ENCODE data around the gene BPGM.

Gene BPGM

DNA sequence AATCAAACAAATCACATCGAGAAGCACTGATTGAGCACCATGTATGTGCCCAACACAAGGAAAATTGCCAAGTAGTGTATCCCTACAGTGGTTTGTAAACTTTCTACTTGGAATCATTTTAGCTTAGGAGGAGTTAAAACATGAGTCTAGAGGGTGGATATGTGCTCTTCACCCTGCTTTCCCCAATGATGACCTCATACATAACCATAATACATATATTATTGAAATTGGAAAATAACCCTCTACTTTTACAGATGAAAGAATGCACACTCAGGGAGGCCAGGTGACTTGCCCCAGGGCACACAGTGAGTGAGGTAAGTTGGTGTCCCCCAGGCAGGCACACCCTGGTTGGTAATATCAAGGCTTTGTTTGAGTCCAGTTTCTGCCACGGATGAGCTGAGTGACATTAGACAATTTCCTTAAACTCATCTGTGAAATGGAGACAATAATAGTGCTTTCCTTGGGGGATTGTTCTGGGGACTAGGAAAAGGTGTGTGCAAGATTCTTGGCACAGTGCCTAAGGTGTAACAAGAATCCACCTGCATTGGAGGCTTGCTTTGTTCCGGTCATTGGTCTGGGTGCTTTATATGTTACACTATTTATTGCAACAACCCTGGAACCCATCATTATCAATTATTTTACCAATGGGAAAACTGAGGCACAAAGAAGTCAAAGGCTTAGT lies 50.7 kb downstream of the BPGM start:
- no peak for DNase-seq (ENCODE audit: low read depth in 2 of 2)

DNA sequence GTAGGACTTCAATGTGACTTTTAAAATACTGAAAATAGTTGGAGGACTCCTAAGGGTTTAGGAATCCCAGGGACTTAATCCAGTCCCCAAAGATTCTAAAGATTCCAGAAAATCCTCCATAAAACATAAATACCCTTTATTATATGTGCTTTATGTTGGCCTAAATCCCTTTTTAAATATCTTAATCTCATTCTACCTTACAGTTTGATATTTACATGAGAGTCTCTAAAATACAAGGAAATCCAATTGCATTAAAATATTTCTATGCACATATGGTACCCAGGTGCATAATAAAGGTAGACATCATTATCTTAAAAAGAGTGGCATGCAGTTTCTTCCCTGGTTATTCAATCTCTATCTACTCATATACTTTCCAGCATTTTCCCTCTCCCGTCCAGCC lies 51.8 kb downstream of the BPGM start:
- no peak for DNase-seq (ENCODE audit: low read depth in 2 of 2)

DNA sequence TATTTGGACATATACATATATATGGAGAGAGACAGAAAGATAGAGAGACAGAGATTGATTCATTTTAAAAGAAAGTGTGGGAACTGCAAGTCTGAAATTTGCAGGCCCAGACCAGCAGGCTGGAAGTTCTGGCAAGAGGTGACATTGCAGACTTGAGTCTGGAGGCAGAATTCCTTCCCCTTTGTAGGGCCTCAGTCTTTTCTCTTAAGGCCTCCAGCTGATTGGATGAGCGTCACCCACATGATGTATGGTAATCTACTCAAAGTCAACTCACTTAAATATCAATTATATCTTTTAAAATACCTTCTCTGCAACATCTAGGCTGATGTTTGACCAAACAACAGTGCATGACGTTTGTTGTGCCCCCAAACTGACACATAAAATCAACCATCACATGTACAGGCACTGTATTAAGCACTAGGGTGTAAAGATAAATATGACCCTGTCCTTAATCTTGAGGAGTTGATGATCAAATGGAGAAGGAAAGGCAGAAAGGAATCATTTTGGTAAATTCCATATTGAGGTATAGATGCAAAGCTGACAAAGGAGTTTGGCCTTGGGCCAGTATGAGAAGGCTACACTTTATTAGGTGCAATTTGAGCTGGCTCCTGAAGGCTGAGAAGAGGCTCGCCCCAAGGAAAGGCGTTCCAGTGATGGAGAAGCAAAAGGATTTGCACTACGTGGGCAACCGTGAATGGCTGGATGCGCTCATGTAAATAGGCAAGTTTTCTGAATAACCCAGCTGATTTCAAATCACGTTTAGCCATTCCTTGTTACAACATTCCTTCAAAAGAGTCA lies 52.6 kb downstream of the BPGM start:
- no peak for DNase-seq (ENCODE audit: low read depth in 2 of 2)

DNA sequence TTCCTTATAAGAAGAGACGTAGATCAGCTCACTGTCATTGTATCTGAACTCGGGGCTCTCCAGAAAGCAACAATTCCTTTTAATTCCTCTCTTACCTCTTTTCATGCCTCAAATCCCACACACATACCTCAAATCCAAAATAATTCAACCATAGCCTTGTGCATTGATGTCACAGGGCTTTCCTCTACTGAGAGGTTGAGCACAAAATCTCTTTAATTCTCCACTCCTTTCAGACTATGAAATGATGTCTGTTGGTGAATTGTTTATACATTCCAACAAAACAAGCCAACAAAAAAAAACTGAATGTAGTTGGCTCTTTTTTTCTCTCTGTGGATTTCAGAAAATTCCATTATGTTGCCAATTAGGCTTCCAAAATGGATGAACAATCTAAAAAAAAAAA lies 53.2 kb downstream of the BPGM start:
- DNase-seq (ENCODE audit: low read depth in 2 of 2), result no peak

DNA sequence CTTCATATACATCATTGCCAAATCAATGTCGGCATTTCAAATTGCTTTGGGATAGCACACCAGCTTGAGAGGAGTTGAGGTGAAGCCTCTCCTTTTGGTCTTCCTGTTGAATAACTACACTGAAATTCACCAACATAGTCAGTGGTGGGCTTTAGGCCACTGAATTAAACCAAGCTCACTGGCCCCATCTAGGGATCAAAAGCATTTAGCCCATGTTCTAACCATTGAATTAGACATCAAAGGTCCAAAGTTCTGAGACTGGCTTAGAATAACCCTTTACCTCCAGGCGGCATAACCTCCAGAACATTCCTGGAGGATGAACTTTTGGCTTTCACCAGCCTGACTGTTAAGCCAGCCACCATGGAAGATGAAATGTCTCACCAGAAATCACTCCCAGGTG lies 54.6 kb downstream of the BPGM start:
- DNase-seq (ENCODE audit: low read depth in 2 of 2), result no peak

DNA sequence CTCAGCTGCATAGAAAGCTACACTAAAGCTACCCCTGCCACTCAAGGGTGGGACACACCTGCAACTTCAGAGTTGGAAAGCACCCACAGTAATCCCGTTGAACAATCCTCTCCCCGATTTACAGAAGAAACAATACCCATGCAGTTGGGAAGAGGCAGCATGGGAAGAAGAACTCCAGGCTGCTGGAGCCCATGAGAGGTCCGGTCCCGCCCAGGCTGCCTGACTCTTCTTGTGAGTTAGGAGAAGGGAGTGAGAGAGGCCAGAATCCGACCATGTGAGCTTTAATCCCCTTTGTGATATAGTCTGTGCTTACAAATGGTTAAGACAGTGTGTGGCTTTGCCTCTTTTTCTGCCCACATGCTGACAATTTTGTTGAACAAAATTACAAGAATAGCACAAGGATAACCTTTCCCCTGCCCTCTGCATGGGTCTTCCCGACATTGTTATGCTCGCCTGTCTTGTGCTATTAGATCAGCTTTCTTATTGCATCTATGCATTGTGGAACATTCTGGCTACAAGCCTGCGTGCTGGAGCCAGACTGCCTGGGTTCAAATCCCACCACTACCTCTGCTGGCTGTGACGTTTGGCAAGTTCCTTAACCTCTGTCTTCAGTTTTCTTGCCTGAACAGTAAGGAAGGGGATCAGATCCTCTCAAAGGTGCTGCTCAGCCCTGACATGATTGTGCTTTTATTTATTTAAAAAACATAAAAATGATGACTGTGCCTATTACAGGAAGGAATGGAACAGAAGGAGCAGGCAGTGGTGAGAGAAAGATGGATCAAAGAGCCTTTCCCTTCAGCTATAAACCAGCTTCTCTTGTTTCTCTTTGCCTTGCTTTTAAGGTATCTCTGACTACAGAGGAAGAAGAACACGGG lies 56.0 kb downstream of the BPGM start:
- DNase-seq (ENCODE audit: low read depth in 2 of 2), result no peak

DNA sequence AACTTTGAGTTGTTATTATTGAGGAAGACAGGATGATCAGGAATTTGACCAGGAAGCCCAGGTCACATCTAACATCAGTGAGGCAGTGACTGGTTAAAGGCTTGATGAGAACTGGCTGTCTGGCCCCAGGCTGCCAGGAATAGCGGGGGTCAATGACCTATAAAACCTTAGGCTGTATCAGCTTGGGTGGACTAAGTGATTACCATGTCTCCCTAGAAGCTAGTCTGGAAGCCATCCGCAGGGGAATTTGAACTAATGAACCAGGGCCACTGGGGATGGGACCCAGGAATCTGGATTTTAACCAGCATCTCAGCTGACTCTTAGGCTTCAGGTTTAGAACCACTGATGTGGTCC lies 56.6 kb downstream of the BPGM start:
- no peak for DNase-seq (ENCODE audit: low read depth in 2 of 2)

DNA sequence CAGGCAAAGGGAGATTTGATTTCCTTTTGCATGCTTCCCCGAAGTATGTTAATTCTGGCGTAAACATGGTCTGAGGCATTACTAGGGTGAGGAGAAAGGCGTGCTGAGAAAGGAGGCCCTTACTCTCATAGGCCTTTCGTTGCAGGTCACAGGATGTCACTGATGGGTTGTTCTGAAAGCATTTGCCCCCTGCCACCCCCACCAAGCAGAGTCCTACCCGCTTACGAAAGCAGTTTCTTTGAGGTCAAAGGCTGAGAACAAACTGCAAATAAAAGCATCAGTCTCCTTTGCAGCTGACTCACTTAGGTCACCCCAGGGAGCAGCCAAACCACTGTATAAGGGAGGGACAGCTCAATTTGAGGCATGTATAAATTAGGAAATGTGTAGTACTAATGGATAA lies 57.1 kb downstream of the BPGM start:
- no peak for DNase-seq (ENCODE audit: low read depth in 2 of 2)

DNA sequence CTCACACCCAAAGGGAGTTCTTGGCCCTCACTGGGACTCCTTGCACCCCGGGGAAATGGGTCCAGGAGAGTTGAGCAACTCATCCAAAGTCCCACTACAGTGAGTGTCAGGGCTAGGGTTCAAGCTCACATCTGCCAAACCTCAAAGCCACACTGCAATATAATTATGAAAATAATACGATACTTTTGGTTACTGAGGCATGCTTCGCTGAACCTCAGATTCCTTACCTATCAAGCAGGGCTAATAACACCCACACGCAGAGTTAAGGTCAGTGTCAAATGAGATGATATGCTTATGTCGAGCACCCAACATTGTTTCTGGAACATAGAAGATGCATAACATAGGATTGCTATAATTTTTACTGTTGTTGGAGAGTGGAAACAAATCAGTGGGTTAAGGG lies 58.2 kb downstream of the BPGM start:
- no peak for DNase-seq (ENCODE audit: low read depth in 2 of 2)

DNA sequence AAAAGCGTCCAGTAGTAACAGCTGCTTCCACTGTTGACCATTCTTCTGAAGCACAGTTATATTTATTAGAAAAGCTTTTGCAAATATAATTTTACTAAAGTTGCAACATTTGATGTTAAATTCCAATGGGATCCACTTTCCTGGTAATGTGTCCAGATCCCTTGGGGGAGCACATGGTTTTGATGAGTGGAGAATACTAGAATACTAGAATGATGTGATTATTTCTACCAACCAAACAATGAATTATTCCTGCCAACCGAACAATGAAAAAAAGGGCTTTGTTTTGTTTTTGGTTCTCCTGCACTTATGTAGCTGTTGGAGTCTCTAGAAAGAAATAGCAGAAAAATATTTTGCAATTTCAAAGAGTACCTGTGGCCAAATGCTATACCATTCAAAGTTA lies 59.1 kb downstream of the BPGM start:
- no peak for DNase-seq (ENCODE audit: low read depth in 2 of 2)

DNA sequence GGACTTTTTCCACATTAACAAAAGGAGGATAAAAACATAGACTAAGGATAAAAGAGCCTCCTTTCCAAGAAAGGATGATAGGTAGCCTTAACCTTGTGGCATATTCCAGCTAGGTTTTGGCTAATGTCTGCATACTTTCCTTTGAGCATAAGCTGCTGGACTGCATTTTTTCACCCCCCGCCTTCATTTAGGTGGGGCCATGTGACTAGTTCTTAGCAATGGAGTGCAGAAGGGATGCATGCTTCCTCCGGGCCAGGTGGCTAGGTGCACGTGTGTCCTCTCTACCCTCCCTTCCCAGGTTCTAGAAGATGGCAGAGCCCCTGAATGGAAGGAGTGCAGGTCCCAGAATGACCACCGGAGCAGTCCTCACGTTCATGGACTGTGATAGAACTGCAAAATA lies 59.8 kb downstream of the BPGM start:
- DNase-seq (ENCODE audit: low read depth in 2 of 2), result no peak

DNA sequence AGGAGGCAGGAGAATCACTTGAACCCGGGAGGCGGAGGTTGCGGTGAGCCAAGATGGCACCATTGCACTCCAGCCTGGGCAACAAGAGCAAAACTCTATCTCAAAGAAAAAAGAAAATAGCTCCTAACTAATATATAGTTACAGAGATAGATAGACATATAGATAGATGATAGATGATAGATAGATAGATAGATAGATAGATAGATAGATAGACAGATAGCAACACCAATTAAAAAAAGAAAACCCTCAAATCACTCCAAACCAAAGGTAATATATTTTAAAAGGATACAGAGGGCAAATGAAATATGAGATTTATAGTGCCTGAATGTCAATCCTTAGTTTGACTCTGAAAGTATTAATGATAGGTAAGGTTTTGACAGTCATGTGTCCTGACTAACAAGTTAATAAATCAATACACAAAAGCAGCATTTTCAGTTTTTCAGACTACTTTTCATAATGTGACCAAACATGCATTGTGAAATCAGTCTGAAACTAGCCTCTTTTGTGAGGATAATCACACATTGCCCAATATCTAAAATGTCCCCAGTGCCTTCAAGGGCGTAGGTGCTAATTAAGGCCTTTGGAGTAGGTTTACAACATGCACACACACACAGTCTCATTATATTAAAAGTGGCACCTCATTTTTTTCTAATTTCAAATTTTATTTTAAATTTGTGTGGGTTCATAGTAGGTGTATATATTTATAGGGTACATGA lies 61.2 kb downstream of the BPGM start:
- no peak for DNase-seq (ENCODE audit: low read depth in 2 of 2)

DNA sequence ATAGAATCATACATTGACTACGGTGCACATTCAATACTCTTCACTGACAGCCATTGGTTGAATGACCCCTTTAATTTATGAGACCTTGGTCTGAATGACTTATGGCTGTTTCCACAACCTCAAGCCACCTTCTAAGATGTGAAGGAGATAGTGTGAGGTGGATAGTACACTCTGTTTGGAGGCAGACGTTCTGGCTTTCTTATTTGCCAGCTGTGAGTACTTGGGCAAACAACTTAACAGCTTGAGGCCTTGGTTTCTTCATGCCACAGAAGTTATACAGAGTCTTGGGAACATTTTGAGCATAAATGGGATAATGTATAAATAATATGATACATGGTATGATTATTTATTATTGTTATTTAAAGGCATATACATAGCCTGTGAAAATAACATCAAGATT lies 62.0 kb downstream of the BPGM start:
- DNase-seq (ENCODE audit: low read depth in 2 of 2), result no peak

DNA sequence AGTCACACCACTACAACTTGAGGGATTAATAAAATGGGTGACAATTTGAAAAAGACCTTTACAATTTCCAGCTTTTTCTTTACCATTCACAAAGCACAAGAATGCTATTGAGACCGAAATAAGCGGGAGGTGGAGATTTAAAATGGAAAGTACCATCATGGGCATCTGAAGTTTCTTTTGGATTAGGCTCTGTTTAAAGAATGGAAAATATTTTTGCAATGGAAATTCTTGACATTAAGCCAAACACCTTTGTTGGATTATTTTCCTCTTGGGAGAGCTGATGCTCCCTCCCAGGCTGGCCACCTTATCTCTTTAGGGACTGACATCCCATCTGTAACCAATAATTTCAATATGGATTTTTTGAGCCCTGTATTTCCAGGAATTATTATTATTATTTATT lies 62.5 kb downstream of the BPGM start:
- DNase-seq (ENCODE audit: low read depth in 2 of 2), result no peak

DNA sequence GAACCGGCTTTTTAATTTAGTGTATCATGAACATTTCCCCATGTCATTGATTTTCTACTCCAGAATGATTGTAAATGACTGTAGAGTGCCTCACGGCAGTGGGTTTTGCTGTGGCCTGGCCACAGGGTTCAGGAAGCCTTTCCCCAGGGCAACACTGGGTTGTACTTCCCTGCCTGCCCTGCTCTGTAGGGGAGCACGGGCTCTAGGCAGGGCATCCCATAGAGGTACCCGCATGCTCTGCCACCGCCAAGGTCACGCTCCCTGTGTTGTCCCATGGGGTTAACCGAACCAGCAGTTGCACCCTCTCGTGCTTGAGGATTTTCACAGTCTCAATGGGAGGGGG lies 63.8 kb downstream of the BPGM start:
- no peak for DNase-seq (ENCODE audit: low read depth in 2 of 2)

DNA sequence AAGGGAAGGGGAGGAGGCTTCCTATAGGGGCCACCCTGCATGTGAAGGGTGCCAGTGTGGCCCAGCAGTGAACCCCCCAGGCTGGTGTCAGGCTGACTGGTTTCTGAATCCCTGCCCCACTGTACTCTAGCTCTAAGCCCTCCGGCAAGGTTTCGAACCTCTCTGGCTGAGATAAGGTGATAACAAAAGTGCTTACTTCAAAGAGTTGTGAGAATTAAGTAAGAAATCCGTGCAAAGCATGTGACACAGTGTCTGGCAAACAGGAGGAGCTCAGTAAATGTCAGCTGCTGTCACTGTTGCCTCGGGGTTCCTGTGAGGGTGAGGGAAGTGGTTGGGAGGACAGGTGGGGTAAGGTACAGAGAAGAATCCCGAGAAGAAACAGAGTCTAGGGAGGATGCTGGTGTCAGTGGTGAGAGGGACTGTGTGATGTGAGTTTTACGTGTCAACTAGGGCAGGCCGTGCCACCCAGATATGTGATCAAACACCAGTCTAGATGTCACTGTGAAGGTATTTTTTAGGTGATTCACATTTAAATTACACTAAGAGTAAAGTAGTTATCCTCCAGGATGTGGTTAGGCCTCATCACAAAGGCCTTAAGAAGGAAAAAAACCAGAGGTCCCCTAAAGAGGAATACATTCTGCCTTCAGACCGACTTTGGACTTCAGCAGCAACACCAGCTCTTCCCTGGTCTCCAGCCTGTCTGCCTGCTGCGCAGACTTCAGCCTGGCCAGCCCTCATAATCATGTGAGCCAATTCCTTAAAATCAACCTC lies 64.4 kb downstream of the BPGM start:
- peak in 1 of 2 donors; percentile 20 for DNase-seq (ENCODE audit: low read depth in 2 of 2)

DNA sequence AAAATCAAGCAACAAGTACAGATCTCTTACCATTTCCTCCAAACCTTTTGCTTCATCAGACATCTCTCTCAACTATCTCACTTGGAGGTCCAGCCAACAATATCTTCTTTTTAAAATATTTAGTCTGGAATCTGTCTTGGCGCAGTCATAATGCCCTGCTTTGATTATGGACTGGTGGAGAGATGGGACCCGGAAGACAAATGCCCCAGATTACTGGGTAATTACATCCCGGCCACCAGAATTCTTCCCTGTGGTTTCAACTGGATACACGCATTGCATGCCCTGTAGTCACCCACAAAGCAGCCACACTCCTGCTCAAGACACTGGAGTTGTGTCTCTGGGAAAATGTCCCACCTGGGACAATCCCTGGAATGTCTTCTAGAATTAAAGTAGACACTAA lies 65.5 kb downstream of the BPGM start:
- no peak for DNase-seq (ENCODE audit: low read depth in 2 of 2)

DNA sequence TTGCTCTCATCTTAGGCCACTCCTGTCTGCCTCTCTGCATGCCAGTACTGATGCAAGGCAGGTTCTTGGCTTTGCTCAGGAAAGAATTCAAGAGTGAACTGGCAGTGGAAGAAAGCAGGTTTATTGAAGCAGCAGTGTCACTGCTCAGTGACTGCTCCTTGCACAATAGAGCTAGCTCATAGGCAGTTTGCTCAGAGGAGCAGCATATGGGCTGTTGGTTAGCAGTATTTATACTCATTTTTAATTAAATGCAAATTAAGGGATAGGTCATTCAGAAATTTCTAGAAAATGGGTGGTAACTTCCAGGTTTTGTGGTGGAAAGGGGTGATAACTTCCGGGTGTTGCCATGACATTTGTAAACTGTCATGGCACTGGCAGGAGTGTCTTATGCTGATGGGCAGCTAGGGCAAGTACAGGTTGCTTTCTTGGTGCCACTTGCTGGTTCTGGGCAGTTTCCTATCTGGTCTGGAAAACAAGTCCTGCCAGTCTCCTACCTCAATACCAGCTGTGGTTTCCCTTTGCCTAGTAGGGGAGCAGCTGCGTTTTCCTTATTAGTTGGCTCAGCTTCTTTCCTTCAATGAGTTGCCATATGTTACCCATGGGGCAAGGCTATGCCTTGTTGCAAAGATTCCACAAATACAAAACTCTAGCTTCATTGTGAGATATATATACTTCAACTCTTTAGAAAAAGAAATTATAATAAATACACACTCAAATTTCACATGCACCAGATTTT lies 68.0 kb downstream of the BPGM start:
- no peak for DNase-seq (ENCODE audit: low read depth in 2 of 2)

DNA sequence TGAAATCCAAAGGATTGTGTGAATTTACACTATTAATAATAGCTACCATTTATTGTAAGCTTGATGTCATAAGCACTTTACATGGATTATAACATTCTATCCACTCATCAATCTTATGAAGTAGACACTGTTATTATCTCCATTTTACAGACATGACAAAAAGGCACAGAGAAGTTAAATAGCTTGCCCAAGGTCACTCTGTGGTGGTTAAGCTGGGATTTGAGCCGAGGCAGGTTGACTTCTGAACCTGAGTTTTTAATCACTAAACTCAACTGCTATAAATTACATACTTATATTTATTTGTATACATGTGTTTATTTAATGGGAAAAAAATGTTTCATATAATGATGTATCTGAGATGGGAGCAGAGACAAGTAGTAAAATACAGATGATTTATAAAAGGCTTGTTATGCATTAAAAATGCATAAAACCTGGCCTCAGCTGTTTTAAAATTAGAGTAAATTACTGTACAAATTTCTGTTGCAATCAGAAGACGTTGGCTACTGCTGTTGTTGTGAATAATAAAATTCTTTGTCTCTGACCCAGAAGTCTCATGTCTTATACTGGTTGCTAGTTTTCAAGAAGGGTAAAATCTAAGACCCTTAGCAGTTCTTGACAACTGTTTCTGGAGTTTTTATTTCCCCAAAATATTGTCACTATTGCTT lies 71.7 kb downstream of the BPGM start:
- no peak for DNase-seq (ENCODE audit: low read depth in 2 of 2)

All from stimulated activated CD8-positive, alpha-beta memory T cell treated with anti-CD3 and anti-CD28 coated beads, Interleukin-15, amount 100 ng/mL, for 4 hours (primary cell).